ENCODE measurements around the gene IGSF3.

IGSF3 gene

GRCh38 chr1:116667575-116668105, at the start of gene IGSF3:
Gene IGSF3 (minus strand): TSS chr1:116667733. CDS start chr1:116666326, 1,407 bp downstream.
- peak; percentile 28 for DNase-seq

GRCh38 chr1:116717318-116717717, 49.8 kb upstream of the IGSF3 start:
- no peak for DNase-seq

- DNase-seq, result no peak
These were observed 48.9 kb upstream of the IGSF3 start for GRCh38 chr1:116716391-116716790.

GRCh38 chr1:116713474-116713873, 45.9 kb upstream of the IGSF3 start:
- DNase-seq, result no peak

GRCh38 chr1:116712510-116712909, 45.0 kb upstream of the IGSF3 start:
- DNase-seq, result no peak

- DNase-seq, result no peak
These were observed 43.8 kb upstream of the IGSF3 start for GRCh38 chr1:116711263-116711840.

GRCh38 chr1:116710420-116711262, 43.1 kb upstream of the IGSF3 start:
- no peak for DNase-seq

GRCh38 chr1:116709666-116710167, 42.2 kb upstream of the IGSF3 start:
- no peak for DNase-seq

- no peak for DNase-seq
These were observed 40.8 kb upstream of the IGSF3 start for GRCh38 chr1:116708255-116708900.

GRCh38 chr1:116706841-116707240, 39.3 kb upstream of the IGSF3 start:
- DNase-seq, result no peak

GRCh38 chr1:116706123-116706522, 38.6 kb upstream of the IGSF3 start:
- DNase-seq, result no peak

GRCh38 chr1:116704278-116704677, 36.7 kb upstream of the IGSF3 start:
- DNase-seq, result no peak

GRCh38 chr1:116699605-116700004, 32.1 kb upstream of the IGSF3 start:
- DNase-seq, result no peak

GRCh38 chr1:116698244-116698595, 30.7 kb upstream of the IGSF3 start:
- DNase-seq, result no peak

- no peak for DNase-seq
These were observed 30.2 kb upstream of the IGSF3 start for GRCh38 chr1:116697548-116698243.

- DNase-seq, result no peak
These were observed 27.0 kb upstream of the IGSF3 start for GRCh38 chr1:116694524-116694923.

- no peak for DNase-seq
These were observed 26.4 kb upstream of the IGSF3 start for GRCh38 chr1:116693759-116694480.

GRCh38 chr1:116692879-116693278, 25.3 kb upstream of the IGSF3 start:
- DNase-seq, result no peak

- no peak for DNase-seq
These were observed 23.4 kb upstream of the IGSF3 start for GRCh38 chr1:116690849-116691406.

- no peak for DNase-seq
These were observed 22.9 kb upstream of the IGSF3 start for GRCh38 chr1:116690396-116690848.

GRCh38 chr1:116686723-116687352, 19.3 kb upstream of the IGSF3 start:
- DNase-seq, result no peak

All from MV-4-11 (cell line).